KG1 (cell line): ENCODE measurements around the gene GLI3.

ENCODE experiments used
- DNase-seq: peaks from one replicate; lab custom pipeline; 2025; lab: John Stamatoyannopoulos, UW

Gene GLI3

GRCh38 chr7:42236976-42237810 is at the start of gene GLI3:
GLI3 (minus strand) TSS chr7:42237209; CDS start chr7:42223253, 13,956 bp downstream.
- no peak for DNase-seq

GRCh38 chr7:42285383-42285824 is 48.4 kb upstream of the GLI3 start:
- DNase-seq: no peak

GRCh38 chr7:42283553-42283952 is 46.5 kb upstream of the GLI3 start:
- no peak for DNase-seq

- DNase-seq: no peak
These were observed 41.3 kb upstream of the GLI3 start for GRCh38 chr7:42278344-42278743.

GRCh38 chr7:42274053-42274452 is 37.0 kb upstream of the GLI3 start:
- DNase-seq: no peak

- DNase-seq: no peak
These were observed 36.0 kb upstream of the GLI3 start for GRCh38 chr7:42272793-42273665.

GRCh38 chr7:42269161-42269560 is 32.2 kb upstream of the GLI3 start:
- no peak for DNase-seq

- DNase-seq: no peak
These were observed 27.7 kb upstream of the GLI3 start for GRCh38 chr7:42264702-42265101.

- no peak for DNase-seq
These were observed 27.0 kb upstream of the GLI3 start for GRCh38 chr7:42263971-42264370.

GRCh38 chr7:42262964-42263363 is 26.0 kb upstream of the GLI3 start:
- no peak for DNase-seq

GRCh38 chr7:42254217-42254616 is 17.2 kb upstream of the GLI3 start:
- DNase-seq: no peak

- DNase-seq: no peak
These were observed 16.3 kb upstream of the GLI3 start for GRCh38 chr7:42253316-42253715.

- DNase-seq: no peak
These were observed 13.4 kb upstream of the GLI3 start for GRCh38 chr7:42250411-42250810.

- DNase-seq: no peak
These were observed 11.6 kb upstream of the GLI3 start for GRCh38 chr7:42248579-42248978.

GRCh38 chr7:42247301-42247700 is 10.3 kb upstream of the GLI3 start:
- DNase-seq: no peak

GRCh38 chr7:42244828-42245227 is 7.8 kb upstream of the GLI3 start:
- no peak for DNase-seq

GRCh38 chr7:42242381-42242780 is 5.4 kb upstream of the GLI3 start:
- DNase-seq: no peak

GRCh38 chr7:42241424-42241823 is 4.4 kb upstream of the GLI3 start:
- DNase-seq: no peak

GRCh38 chr7:42240416-42240815 is 3.4 kb upstream of the GLI3 start:
- no peak for DNase-seq

GRCh38 chr7:42238709-42239366 is 1.8 kb upstream of the GLI3 start:
- no peak for DNase-seq

GRCh38 chr7:42237811-42238541 is 967 bp upstream of the GLI3 start:
- DNase-seq: no peak
